B cell (primary cell): Measurements from ENCODE around the gene TCF7L1.

Experiments
- CTCF ChIP-seq: fragments of 200-600 bp; IDR thresholded peaks from one replicate; pipeline ENCODE4 v1.8.0; 2022; ENCODE audit warnings: antibody characterized with exemption, mild to moderate bottlenecking
- EZH2 ChIP-seq: IDR thresholded peaks from 2 replicates; pipeline ENCODE4 v1.6.1; 2012; ENCODE audit warnings: borderline replicate concordance, low read depth, mild to moderate bottlenecking, moderate library complexity, low read length; ENCODE audit not compliant: insufficient read depth, poor library complexity, severe bottlenecking

GRCh38 chr2:85178980-85179411 lies 45.8 kb downstream of the TCF7L1 start:
- no peak for TF ChIP-seq CTCF
- TF ChIP-seq EZH2 = no peak
